ENCODE data around the gene TMEM151B.
A peak's percentile ranks its signal among the peaks of the same experiment; 100 is the strongest.

TMEM151B gene

GRCh38 chr6:44284121-44284520, 13.9 kb downstream of the TMEM151B start:
- no peak overlapping the region for H3K27ac Mint-ChIP-seq
- H3K36me3 Mint-ChIP-seq: no peaks in the 10 kb centered on the region
- peaks cover 50 to 66% of the 10 kb centered on the region in 2 donors for H3K27me3 Mint-ChIP-seq
- ATAC-seq (replicated peaks): no peak
- no peak overlapping the region for H3K4me3 Mint-ChIP-seq
- H3K4me1 Mint-ChIP-seq: peaks cover 0 to 2% of the 10 kb centered on the region in 2 donors
- DNase-seq: no peak
- H3K9me3 Mint-ChIP-seq: no peaks in the 10 kb centered on the region

- Mint-ChIP-seq H3K27ac (no peak overlapping the region), H3K4me3 (no peak overlapping the region), H3K27me3 (peaks cover 49 to 65% of the 10 kb centered on the region in 2 donors), H3K9me3 (no peaks in the 10 kb centered on the region), H3K4me1 (peaks cover 0 to 3% of the 10 kb centered on the region in 2 donors), H3K36me3 (no peaks in the 10 kb centered on the region)
- DNase-seq: no peak
- no peak for ATAC-seq (replicated peaks)
These were observed 14.6 kb downstream of the TMEM151B start for GRCh38 chr6:44284867-44285266.

DNA sequence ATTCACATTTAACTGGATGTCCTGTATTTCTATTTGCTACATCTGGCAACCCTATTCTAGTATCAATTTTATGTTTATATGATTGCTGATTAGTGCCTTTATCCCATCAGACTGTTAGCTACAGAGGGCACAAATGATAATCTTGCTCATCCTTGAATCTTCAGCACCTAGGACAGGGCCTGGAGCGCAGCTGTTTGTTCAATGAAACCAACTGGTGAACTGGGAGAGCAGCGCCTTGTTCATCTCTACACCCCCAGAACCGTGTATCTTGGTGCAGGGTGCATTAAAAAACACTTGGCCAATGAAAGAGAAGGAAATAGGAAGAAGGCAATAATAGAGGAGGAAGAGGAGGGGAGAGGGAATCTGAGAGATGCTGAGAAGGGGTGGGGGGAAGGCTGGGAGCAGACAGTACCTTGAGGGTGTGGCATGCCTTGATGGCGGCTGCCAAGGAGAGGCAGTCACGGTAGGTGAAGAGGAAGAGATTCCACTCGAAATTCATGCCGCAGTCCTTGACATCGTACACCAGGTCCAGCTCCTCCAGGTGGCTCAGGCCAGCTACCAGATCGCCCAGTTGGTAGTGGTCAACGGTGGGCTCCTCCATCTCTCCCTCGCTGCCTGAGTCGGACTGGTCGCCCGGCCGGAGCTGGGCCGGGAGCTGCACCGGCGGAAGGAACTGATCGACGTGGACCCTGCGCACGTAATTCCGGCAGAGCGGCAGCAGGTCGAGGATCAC, 15.5 kb downstream of the TMEM151B start:
- Mint-ChIP-seq H3K27ac (no peak overlapping the region), H3K4me3 (no peak overlapping the region), H3K27me3 (peaks cover 51 to 65% of the 10 kb centered on the region in 2 donors), H3K4me1 (peaks cover 0 to 3% of the 10 kb centered on the region in 2 donors), H3K36me3 (no peaks in the 10 kb centered on the region), H3K9me3 (no peaks in the 10 kb centered on the region)
- ATAC-seq (replicated peaks) (no peak), DNase-seq (no peak)

DNA sequence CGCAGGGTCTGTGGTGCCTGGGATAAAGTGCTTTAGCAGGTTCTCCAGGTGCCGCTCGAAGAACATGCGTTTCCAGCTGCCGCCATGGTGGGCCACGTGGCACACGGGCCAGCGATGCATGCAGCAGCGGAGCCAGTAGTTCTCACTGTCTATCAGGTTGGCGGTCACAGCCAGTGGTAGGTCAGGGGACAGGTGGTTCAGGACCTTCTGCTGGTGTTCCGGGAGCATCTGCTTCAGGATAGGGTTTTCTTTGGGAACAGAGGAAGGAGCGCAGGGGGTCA, 16.0 kb downstream of the TMEM151B start:
- ATAC-seq (replicated peaks) (no peak), DNase-seq (no peak)
- peaks cover 50 to 68% of the 10 kb centered on the region in 2 donors for H3K27me3 Mint-ChIP-seq
- H3K9me3 Mint-ChIP-seq: no peaks in the 10 kb centered on the region
- H3K27ac Mint-ChIP-seq: no peak overlapping the region
- no peaks in the 10 kb centered on the region for H3K36me3 Mint-ChIP-seq
- H3K4me3 Mint-ChIP-seq: no peak overlapping the region
- peaks cover 0 to 3% of the 10 kb centered on the region in 2 donors for H3K4me1 Mint-ChIP-seq

GRCh38 chr6:44286747-44287146, 16.5 kb downstream of the TMEM151B start:
- no peak overlapping the region for H3K4me3 Mint-ChIP-seq
- peaks cover 0 to 3% of the 10 kb centered on the region in 2 donors for H3K4me1 Mint-ChIP-seq
- ATAC-seq (replicated peaks) (no peak), DNase-seq (no peak)
- no peak overlapping the region for H3K27ac Mint-ChIP-seq
- H3K36me3 Mint-ChIP-seq: no peaks in the 10 kb centered on the region
- H3K27me3 Mint-ChIP-seq: peaks cover 56 to 73% of the 10 kb centered on the region in 2 donors
- no peaks in the 10 kb centered on the region for H3K9me3 Mint-ChIP-seq

DNA sequence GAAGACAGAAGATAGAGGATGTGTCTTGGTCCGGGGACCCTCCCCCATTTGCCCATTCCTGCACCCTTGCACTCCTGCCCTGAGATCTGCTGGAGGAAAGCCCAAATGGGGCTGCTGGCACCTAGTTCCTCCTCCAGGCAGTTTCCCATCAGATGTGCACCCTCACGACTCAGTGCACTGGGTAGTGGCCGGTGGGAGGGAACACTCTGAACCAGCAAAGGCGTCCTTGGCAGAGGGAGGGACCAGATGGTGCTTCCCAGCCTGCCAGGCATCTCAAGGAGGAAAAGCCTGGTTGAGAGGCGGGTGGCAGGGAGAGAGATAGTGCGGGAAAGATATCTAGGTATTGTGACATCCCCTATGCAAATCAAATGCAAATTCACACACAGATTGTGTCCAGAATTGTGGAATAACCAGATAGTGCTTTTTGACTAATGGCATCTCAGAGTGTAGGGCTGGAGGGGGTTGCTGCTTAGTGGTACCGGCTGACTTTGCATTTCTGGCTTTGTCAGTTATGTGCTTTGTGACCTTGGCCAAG, 19.5 kb downstream of the TMEM151B start:
- Mint-ChIP-seq H3K36me3 (no peaks in the 10 kb centered on the region), H3K9me3 (no peaks in the 10 kb centered on the region), H3K27me3 (peaks cover 59 to 72% of the 10 kb centered on the region in 2 donors), H3K4me3 (no peak overlapping the region), H3K27ac (no peak overlapping the region), H3K4me1 (peaks cover 0 to 3% of the 10 kb centered on the region in 2 donors)
- DNase-seq (no peak), ATAC-seq (replicated peaks) (no peak)

- Mint-ChIP-seq H3K27ac (no peak overlapping the region), H3K9me3 (no peaks in the 10 kb centered on the region)
- ATAC-seq (replicated peaks): no peak
These were observed 21.6 kb downstream of the TMEM151B start for GRCh38 chr6:44291841-44292240.

GRCh38 chr6:44292661-44293365, 22.6 kb downstream of the TMEM151B start:
- ATAC-seq (replicated peaks): no peak
- Mint-ChIP-seq H3K27me3 (peaks cover 61 to 67% of the 10 kb centered on the region in 2 donors), H3K4me3 (no peak overlapping the region), H3K4me1 (peaks cover 13 to 16% of the 10 kb centered on the region in 2 donors), H3K36me3 (no peaks in the 10 kb centered on the region), H3K9me3 (no peaks in the 10 kb centered on the region), H3K27ac (no peak overlapping the region)
- no peak for DNase-seq

More at GRCh38 chr6:44291841-44292240, 21.6 kb downstream of the TMEM151B start:
- peaks cover 8% of the 10 kb centered on the region in 2 donors for H3K4me1 Mint-ChIP-seq
- H3K4me3 Mint-ChIP-seq: no peak overlapping the region
- DNase-seq: no peak
- no peaks in the 10 kb centered on the region for H3K36me3 Mint-ChIP-seq
- H3K27me3 Mint-ChIP-seq: peaks cover 64 to 68% of the 10 kb centered on the region in 2 donors

GRCh38 chr6:44294832-44295791, 24.9 kb downstream of the TMEM151B start:
- Mint-ChIP-seq H3K36me3 (peaks cover 6 to 11% of the 10 kb centered on the region in 2 donors), H3K4me3 (no peak overlapping the region), H3K27ac (no peak overlapping the region), H3K27me3 (peaks cover 62 to 63% of the 10 kb centered on the region in 2 donors), H3K4me1 (peaks cover 12 to 28% of the 10 kb centered on the region in 2 donors), H3K9me3 (no peaks in the 10 kb centered on the region)
- DNase-seq (no peak), ATAC-seq (replicated peaks) (no peak)

DNA sequence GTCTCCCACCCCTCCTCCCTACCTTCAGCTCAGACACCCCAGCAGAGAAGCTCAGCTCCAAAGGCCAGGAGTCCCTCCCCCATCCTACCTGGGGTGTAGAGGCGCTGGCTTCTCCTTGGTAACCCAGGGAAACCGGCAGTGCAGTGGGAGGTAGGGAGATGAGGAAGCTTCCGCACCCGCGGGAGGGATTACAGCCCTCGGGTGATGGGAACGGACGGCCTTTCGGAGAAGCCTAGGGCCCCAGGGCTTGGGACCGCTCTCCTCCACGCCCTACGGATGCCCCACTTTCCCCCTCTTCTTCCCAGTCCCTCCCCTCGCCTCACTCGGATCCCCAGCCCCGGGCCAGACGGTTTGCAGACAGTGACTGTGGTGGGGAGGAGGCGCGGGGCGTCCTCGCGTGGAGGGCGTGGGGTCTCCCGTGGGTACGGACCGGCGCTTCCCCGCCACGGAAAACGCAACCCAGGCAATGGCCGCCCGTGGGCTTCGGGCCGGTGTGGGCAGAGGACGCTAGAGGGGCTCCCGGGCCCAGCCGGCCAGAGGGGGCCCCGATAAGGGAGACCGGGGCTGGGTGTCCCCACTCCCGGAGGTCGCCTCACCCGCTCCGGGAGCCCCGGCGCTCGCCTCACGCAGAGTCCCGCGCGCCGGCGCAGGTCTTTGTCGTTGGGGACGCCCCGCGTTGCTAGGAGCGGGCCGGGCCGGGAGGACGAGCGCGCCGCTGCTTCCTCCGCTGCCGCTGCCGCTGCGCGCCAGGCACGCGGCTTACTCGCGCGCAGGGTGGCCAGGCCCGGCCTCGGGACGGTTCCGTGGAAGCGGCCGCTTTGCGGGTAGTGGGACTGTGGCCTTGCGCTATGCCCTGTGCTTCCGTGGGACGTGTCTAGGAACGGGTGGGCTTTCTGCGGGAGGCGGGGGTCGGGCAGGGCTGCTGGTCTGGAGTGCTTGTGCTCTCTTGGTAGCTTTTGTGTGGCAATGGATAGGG, 27.1 kb downstream of the TMEM151B start:
- peak overlapping the region; percentile 77 to 81 for H3K4me3 Mint-ChIP-seq
- ATAC-seq (replicated peaks) (peak; percentile 86), DNase-seq (peak; percentile 13)
- H3K27ac Mint-ChIP-seq: no peak overlapping the region
- H3K36me3 Mint-ChIP-seq: peaks cover 25 to 32% of the 10 kb centered on the region in 2 donors
- H3K4me1 Mint-ChIP-seq: peaks cover 15 to 28% of the 10 kb centered on the region in 2 donors
- H3K9me3 Mint-ChIP-seq: no peaks in the 10 kb centered on the region
- H3K27me3 Mint-ChIP-seq: peaks cover 42 to 45% of the 10 kb centered on the region in 2 donors

DNA sequence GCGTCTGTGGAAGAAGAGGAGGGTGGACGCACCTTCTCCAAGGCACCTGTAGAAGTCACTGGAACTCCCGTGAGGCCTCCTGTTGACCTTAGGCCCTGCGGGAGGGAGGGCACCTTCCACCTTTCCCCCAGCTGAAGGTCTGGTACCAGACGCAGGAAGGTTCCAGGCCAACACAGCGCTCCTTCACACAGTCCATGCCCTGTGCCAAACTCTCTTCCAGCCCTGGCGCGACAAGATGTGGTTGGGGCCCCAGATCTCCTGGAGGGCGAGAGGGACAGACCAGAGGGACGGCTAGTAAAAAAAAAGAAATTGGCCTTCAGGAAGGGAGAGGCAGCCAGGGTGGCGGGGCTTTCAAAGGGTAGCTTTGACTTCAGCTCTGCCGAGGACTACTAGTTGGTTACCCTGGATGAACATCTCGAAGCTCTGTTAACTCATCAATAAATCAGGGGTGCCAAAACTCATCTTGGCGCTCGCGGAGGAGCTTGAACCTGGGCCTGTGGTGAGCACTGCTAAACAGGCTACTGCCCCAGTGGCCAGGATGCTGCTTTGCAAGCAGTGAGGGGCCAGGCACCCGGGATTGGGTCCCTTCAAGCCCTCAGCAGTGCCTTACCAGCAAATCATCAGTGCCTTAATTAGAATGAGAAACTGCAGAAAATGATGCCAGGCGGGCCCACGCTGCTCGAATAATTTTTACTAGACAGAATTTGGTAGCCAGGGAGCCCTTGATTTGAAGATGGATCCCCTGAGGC, 28.0 kb downstream of the TMEM151B start:
- peak; percentile 9 to 11 for ATAC-seq (replicated peaks)
- no peak for DNase-seq
- Mint-ChIP-seq H3K36me3 (peaks cover 27 to 39% of the 10 kb centered on the region in 2 donors), H3K9me3 (no peaks in the 10 kb centered on the region), H3K4me1 (peaks cover 15 to 28% of the 10 kb centered on the region in 2 donors), H3K27ac (no peak overlapping the region), H3K4me3 (peak overlapping the region; percentile 77 to 81), H3K27me3 (peaks cover 39 to 42% of the 10 kb centered on the region in 2 donors)

DNA sequence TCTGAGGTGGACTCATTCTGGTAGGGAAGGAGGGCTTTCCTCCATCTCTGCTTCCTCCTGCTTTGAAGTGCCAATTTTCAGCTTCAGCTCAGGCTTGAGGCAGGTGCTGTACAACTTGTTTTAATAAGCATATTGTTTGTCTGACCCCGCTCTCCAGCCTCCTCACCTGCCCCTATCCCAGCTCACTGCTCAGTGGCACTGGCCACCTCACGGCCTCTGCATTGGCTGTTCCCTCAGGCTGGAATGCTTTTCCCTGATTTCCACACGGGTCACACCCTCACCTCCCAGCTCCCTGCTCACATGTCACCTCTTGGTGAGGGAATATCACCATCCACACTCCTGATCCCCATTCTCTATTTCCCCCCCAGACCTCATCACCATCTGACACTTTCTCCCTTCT, 28.6 kb downstream of the TMEM151B start:
- Mint-ChIP-seq H3K4me3 (no peak overlapping the region), H3K27ac (no peak overlapping the region), H3K27me3 (peaks cover 34 to 38% of the 10 kb centered on the region in 2 donors), H3K36me3 (peaks cover 33 to 45% of the 10 kb centered on the region in 2 donors), H3K9me3 (no peaks in the 10 kb centered on the region), H3K4me1 (peaks cover 15 to 28% of the 10 kb centered on the region in 2 donors)
- no peak for ATAC-seq (replicated peaks)
- DNase-seq: no peak
